Fibroblast of skin of back (primary cell): ENCODE results near the gene SMARCA1.

Experiments used
- DNase-seq: peaks from one replicate; pipeline ENCODE4 v3.0.0-alpha.2; 2013

The SMARCA1 gene

DNA sequence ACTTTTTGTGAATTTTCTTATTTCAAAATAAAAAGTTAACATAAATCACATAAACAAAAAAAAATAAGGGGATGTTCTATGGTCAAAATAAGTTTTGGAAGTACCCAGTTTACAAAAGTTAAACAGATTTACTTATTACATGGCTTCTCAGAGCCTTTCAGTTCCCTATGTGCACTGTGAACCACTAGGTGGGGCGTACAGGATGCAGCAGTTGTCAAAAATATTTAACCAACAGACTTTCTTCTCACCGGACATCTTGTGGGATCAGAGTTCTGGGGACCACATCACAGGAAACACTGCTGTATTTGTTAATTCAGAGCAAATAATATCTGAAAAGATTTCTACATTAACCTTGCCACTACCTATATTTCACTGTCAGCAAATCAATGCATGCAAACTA is 74.1 kb downstream of the SMARCA1 start:
- no peak for DNase-seq

DNA sequence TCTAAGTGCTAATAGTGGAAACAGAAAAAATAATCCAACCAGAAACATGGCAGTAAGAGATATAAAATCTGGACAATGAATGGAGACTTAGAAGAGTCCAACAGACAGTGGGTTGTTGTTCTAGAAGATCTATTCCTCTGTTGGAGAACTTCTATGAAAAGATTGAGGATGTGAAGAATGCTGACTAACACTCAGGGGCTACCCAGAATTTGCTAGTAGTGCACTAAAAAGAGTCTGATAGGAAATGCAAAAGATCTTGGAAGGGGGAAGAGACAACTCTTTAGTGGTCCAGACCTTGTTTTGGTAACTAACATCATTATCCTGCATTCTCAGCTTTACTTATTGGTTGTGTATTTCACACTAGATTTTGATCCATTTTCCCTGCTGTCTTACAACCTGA is 77.9 kb downstream of the SMARCA1 start:
- no peak for DNase-seq

DNA sequence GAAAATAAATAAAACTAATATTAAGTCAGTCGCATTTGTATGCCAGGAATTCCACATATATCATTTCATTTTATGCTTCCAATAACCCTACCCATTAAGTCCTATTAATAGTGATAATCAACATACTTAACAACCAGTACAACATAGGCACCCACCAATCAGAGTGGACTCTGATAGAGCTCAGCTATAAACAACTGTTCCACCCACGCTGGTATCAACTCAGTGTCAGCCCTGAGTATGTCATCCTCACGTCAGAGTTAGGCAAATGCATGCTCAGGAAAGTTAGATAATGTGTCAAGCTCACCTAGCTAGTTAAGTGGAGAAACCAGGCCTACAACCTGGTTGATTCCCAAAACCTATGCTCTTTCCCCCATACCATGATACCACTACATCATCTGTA is 89.3 kb downstream of the SMARCA1 start:
- no peak for DNase-seq

- DNase-seq = no peak
These were observed 89.8 kb downstream of the SMARCA1 start for GRCh38 chrX:129433461-129433860.

DNA sequence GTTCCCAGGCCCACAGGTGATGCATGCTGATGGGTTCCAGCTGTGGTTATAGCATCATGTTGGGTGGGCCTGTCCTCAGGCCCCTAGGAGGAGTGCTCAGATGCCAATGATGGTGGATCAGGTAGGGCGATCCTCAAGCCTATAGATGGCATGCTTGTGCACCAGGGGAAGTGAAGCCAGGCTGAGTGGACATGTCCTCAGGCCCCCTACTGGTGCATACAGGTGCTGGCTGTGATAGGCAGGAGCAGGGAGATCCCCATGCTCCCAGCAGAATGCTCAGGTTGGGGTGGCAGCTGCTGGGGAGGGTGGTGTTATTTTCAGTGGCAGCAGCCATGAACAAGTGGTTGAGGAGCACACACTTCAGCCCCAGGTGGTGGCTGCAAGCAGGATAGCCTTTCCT is 96.0 kb downstream of the SMARCA1 start:
- DNase-seq = no peak

DNA sequence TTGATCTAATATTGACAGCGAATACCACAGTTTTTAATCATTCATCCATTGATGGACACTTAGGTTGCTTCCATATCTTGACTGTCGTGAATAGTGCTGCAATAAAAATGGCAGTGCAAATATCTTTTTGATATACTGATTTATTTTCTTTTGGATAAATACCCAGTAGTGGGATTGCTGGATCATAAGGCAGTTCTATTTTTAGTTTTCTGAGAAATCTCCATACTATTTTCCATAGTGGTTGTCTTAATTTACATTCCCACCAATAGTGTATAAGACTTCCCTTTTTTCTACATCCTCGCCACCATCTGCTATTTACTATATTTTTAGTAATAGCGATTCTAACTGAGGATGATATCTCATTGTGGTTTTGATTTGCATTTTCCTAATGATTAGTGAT is 100.1 kb downstream of the SMARCA1 start:
- DNase-seq = no peak

- DNase-seq = peak; percentile 16
These were observed 118.7 kb downstream of the SMARCA1 start for GRCh38 chrX:129404670-129405008.

- peak; percentile 15 for DNase-seq
These were observed 119.2 kb downstream of the SMARCA1 start for GRCh38 chrX:129403974-129404669.
